Cardiac fibroblast (primary cell): ENCODE measurements around the gene GRIPAP1.

Experiments
- DNase-seq, 2 donors: peaks; one replicate each; pipeline versions ENCODE4 v3.0.0 to v3.0.0-alpha.2; 2010; ENCODE audit warnings: low read depth in 2 of 2
- H3K4me3 ChIP-seq, 2 donors: replicated peaks in 1 of 2; 1 replicate in 1 of 2; 2 replicates in 1 of 2; pipeline ENCODE4 v1.5.1; 2011; ENCODE audit warnings: low read depth in 2 of 2, low read length in 2 of 2, mild to moderate bottlenecking in 2 of 2, moderate library complexity in 1 of 2
- TF ChIP-seq, protein P1 (sequence below): IDR thresholded peaks from one replicate; pipeline ENCODE4 v1.5.1; 2011; ENCODE audit warnings: low read depth, mild to moderate bottlenecking, low read length, inconsistent platforms

GRIPAP1 gene

DNA sequence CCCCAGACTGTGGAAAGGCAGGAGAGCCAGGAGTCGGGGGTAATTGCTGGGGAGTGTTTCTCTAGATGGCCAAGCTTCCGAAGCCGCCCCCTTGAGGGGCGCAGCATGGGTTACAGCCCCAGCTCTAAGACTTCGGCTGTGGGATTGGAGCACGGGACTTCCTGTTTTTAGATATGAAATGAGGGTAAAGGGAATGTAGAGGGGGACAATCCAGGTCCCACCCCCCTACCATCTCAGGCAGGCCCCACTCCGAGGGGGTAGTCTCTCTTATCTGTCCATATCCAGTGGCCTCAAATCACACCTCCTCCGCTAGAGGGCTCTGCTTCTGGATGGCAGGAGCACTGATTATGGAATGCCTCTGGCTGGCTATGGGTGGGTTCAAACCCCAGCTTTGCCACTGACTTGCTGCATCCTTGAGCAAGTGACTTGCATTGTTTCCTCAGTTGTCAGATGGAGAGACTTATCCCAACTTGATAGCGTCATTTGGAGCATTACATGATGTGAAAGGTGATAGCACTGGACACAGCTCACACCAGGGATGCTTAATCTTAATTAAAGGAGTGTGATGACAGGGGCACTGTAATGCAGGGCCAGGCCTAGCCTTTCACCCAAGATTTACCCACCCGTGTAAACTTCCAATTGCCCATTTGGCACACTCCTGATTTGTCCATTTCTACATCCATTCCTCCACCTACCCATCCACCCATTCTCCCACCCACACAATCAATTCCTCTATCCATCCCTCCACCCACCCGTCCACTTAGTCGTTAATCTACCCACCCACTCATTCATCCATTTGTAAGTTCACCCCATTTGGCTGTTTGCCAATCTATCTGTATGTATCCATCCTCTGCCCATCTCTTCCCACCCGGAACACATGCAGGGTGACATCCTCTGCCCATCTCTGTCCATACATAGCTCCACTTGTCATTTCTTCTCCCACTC is 29.6 kb downstream of the GRIPAP1 start:
- H3K4me3 ChIP-seq = peak overlapping the region; percentile 43 to 51
- peak; percentile 48 to 68 for DNase-seq
- TF ChIP-seq, protein P1, sequence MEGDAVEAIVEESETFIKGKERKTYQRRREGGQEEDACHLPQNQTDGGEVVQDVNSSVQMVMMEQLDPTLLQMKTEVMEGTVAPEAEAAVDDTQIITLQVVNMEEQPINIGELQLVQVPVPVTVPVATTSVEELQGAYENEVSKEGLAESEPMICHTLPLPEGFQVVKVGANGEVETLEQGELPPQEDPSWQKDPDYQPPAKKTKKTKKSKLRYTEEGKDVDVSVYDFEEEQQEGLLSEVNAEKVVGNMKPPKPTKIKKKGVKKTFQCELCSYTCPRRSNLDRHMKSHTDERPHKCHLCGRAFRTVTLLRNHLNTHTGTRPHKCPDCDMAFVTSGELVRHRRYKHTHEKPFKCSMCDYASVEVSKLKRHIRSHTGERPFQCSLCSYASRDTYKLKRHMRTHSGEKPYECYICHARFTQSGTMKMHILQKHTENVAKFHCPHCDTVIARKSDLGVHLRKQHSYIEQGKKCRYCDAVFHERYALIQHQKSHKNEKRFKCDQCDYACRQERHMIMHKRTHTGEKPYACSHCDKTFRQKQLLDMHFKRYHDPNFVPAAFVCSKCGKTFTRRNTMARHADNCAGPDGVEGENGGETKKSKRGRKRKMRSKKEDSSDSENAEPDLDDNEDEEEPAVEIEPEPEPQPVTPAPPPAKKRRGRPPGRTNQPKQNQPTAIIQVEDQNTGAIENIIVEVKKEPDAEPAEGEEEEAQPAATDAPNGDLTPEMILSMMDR = peak; percentile 56

GRCh38 chrX:48971249-48972219 is 30.5 kb downstream of the GRIPAP1 start, which contains the start of gene KCND1:
Gene KCND1 (minus strand): TSS chrX:48971844. CDS start chrX:48970271, 1,573 bp downstream.
- peak; percentile 34 to 79 for DNase-seq
- TF ChIP-seq, protein P1 = no peak
- H3K4me3 ChIP-seq = peak within 1 kb of the TSS; percentile 43 to 51

DNA sequence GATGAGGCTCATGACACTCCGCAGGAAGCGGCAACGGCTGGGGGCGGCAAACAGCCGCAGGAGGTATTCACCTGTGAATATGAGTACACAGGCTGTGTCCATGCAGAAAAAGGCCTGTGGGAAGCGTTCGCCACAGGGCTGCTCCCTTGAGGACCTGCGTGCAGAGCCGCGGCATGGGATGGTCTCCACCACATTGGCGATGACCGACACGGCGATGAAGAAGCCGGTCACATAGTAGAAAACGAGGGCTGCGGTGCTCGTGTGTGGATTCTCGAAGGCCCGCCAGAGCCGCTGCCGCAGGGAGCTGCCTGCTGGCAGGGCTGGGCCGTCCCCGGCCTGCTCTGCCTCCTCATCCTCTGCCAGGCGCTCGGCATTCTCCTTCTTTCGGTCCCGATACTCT is 32.6 kb downstream of the GRIPAP1 start:
- H3K4me3 ChIP-seq = no peak overlapping the region
- TF ChIP-seq, protein P1 = no peak
- no peak for DNase-seq

GRCh38 chrX:48968377-48968776 is 33.7 kb downstream of the GRIPAP1 start:
- no peak for DNase-seq
- TF ChIP-seq, protein P1 = no peak
- H3K4me3 ChIP-seq = no peak overlapping the region

DNA sequence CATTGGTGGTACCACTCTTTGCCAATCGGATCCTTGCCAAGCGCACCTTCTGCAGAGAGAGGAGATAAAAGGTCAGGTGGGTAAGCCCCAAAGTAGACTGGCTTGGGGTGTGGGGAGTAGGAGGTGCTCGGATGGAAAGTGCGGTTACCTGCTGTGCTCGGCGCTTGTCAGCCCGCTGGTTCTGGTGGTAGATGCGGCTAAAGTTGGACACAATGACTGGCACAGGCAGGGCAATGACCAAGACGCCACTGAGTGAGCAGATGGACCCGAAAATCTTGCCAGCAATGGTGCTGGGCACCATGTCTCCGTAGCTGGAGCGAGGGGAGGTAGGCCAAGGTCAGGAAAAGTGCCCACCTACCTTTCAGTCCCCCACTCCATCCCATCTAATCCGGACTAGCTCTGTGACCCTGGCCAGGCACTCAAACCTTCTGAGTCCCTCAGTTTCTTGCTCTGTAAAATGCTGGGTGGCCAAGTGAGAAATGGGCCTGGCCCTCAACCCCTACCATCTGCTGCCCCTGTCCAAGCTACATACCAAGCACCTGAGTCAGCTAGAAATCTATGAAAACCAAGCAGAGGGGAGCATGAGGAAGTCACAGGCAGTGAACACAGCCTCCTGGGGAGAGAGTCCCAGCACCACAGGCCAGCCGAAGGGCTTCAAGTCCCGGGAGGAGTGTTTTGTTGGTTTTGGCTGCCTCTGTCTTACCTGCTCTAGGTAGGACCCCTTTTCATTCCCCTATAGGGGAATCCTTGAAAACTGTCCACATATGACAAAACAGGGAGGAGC is 35.1 kb downstream of the GRIPAP1 start:
- TF ChIP-seq, protein P1 = no peak
- peak; percentile 26 for DNase-seq
- H3K4me3 ChIP-seq = no peak overlapping the region

GRCh38 chrX:48965959-48966358 is 36.1 kb downstream of the GRIPAP1 start:
- DNase-seq = no peak
- TF ChIP-seq, protein P1 = no peak
- no peak overlapping the region for H3K4me3 ChIP-seq
